Ectodermal cell (in vitro differentiated cells): ENCODE results near the gene MFSD1.

ENCODE experiments used
- H3K27ac ChIP-seq: 2 replicates; pipeline ENCODE4 v1.7.0; 2013; ENCODE audit warnings: mild to moderate bottlenecking, low read depth, low read length; ENCODE audit not compliant: insufficient read depth, poor library complexity, severe bottlenecking
- H3K27me3 ChIP-seq: 2 replicates; pipeline ENCODE4 v1.7.0; 2013; ENCODE audit warnings: mild to moderate bottlenecking, low read length; ENCODE audit not compliant: insufficient read depth, control insufficient read depth, poor library complexity, severe bottlenecking
- H3K36me3 ChIP-seq: one replicate; pipeline ENCODE4 v1.7.0; 2013; ENCODE audit warnings: low read length; ENCODE audit not compliant: control insufficient read depth, insufficient read depth
- H3K4me1 ChIP-seq: one replicate; pipeline ENCODE4 v1.7.0; 2013; ENCODE audit warnings: low read length; ENCODE audit not compliant: control insufficient read depth, insufficient read depth
- H3K4me3 ChIP-seq: 2 replicates; pipeline ENCODE4 v1.7.0; 2013; ENCODE audit warnings: low read depth, low read length, control low read depth; ENCODE audit not compliant: insufficient read depth
- H3K9me3 ChIP-seq: 2 replicates; pipeline ENCODE4 v1.7.0; 2013; ENCODE audit warnings: mild to moderate bottlenecking, low read length, moderate library complexity; ENCODE audit not compliant: control insufficient read depth
- WGBS, 2 experiments: methylation state at CpG; one replicate each; pipeline ENCODE4 v1.1.7; 2013; ENCODE audit warnings: missing lambda C conversion rate in 2 of 2; 5-methylcytosine and 5-hydroxymethylcytosine counted together

MFSD1 gene

GRCh38 chr3:158863247-158863646, 61.4 kb downstream of the MFSD1 start:
- H3K4me3 ChIP-seq = no peak overlapping the region
- H3K27ac ChIP-seq = no peak overlapping the region
- no peaks in the 10 kb centered on the region for H3K9me3 ChIP-seq
- no peaks in the 10 kb centered on the region for H3K4me1 ChIP-seq
- no peaks in the 10 kb centered on the region for H3K27me3 ChIP-seq
- 91 to 95% methylated on average over 2 of the region's 2 CpGs for WGBS, 2 experiments
- no peaks in the 10 kb centered on the region for H3K36me3 ChIP-seq

GRCh38 chr3:158864492-158864891, 62.6 kb downstream of the MFSD1 start:
- H3K9me3 ChIP-seq = no peaks in the 10 kb centered on the region
- 95 to 97% methylated on average over 5 to 6 of the region's 6 CpGs for WGBS, 2 experiments
- no peaks in the 10 kb centered on the region for H3K27me3 ChIP-seq
- H3K27ac ChIP-seq = no peak overlapping the region
- H3K4me1 ChIP-seq = no peaks in the 10 kb centered on the region
- no peak overlapping the region for H3K4me3 ChIP-seq
- no peaks in the 10 kb centered on the region for H3K36me3 ChIP-seq

- Histone ChIP-seq H3K9me3 (no peaks in the 10 kb centered on the region), H3K4me1 (no peaks in the 10 kb centered on the region), H3K27me3 (no peaks in the 10 kb centered on the region), H3K4me3 (no peak overlapping the region), H3K36me3 (no peaks in the 10 kb centered on the region), H3K27ac (no peak overlapping the region)
Observed at GRCh38 chr3:158875700-158876099, 73.8 kb downstream of the MFSD1 start.
